Natural killer cell (primary cell): ENCODE data around the gene NOL4L. TPM values are rescaled to one million over a fixed set of nuclear protein-coding genes. Genes with fewer than 3 reads are reported as not detected.

Experiments used
- ATAC-seq, 3 donors: fragments of 150-1000 bp in 2 of 3; fragments of 200-7000 bp in 1 of 3; cut with Tn5 transposase; 1 replicate in 1 of 3; 2 replicates in 2 of 3; pipeline ENCODE4 v1.10.0; 2021; ENCODE audit warnings: mild to moderate bottlenecking in 2 of 3, moderate library complexity in 2 of 3
- DNase-seq, 2 donors: peaks; one replicate each; pipeline versions ENCODE4 v3.0.0 to v3.0.0-alpha.2; 2013 to 2021; ENCODE audit warnings: mixed read lengths in 1 of 2
- H3K27ac ChIP-seq: one replicate; pipeline ENCODE4 v1.5.1; 2013; ENCODE audit warnings: mild to moderate bottlenecking, low read length
- H3K27me3 ChIP-seq: one replicate; pipeline ENCODE4 v1.6.1; 2013; ENCODE audit warnings: low read length; ENCODE audit not compliant: control insufficient read depth, insufficient read depth
- H3K36me3 ChIP-seq: one replicate; pipeline ENCODE4 v1.6.1; 2013; ENCODE audit warnings: low read length; ENCODE audit not compliant: control insufficient read depth, insufficient read depth
- H3K4me1 ChIP-seq: one replicate; pipeline ENCODE4 v1.6.1; 2013; ENCODE audit warnings: low read length; ENCODE audit not compliant: control insufficient read depth, insufficient read depth
- H3K4me3 ChIP-seq: one replicate; pipeline ENCODE4 v1.5.1; 2013; ENCODE audit warnings: low read length
- H3K9me3 ChIP-seq: one replicate; pipeline ENCODE4 v1.6.1; 2013; ENCODE audit warnings: low read length; ENCODE audit not compliant: control insufficient read depth, insufficient read depth
- H3K27ac Mint-ChIP-seq, 2 donors: one replicate each; pipeline ENCODE4 v1.8.0; 2022; ENCODE audit warnings: mild to moderate bottlenecking in 2 of 2, mixed read lengths in 2 of 2, moderate library complexity in 1 of 2
- H3K27me3 Mint-ChIP-seq, 2 donors: one replicate each; pipeline ENCODE4 v1.8.0; 2022; ENCODE audit warnings: low read depth in 2 of 2, mixed read lengths in 2 of 2
- H3K36me3 Mint-ChIP-seq: one replicate; pipeline ENCODE4 v1.8.0; 2022; ENCODE audit warnings: mixed read lengths
- H3K4me1 Mint-ChIP-seq, 2 donors: one replicate each; pipeline ENCODE4 v1.8.0; 2022; ENCODE audit warnings: mixed read lengths in 2 of 2
- H3K4me3 Mint-ChIP-seq: one replicate; pipeline ENCODE4 v1.8.0; 2022; ENCODE audit warnings: mild to moderate bottlenecking, moderate library complexity, mixed read lengths
- H3K9me3 Mint-ChIP-seq, 2 donors: one replicate each; pipeline ENCODE4 v1.8.0; 2022; ENCODE audit warnings: mixed read lengths in 2 of 2
- WGBS: methylation state at CpG from one replicate; pipeline ENCODE4 v1.1.7; 2013; ENCODE audit warnings: missing lambda C conversion rate; ENCODE audit not compliant: insufficient coverage; 5-methylcytosine and 5-hydroxymethylcytosine counted together
- intact Hi-C: fragments of 100-400 bp; cut with micrococcal nuclease; formaldehyde crosslinking; loops from one replicate; pipeline ENCODE4 v1.14.2; 2022
- total RNA-seq, 4 donors: library from RNA; stranded (reverse); fragments of 120-200 nt in 1 of 4; gene quantifications; one replicate each; pipeline versions ENCODE4 v1.2.3 to v1.2.4, GENCODE V29; 2013 to 2022
- TF ChIP-seq, protein P1 (sequence below): fragments of 200-600 bp; IDR thresholded peaks from one replicate; pipeline ENCODE4 v1.8.0; 2022; ENCODE audit warnings: antibody characterized with exemption

NOL4L gene
- total RNA-seq, 3 donors from 2014 or later (not counting 1 experiment from before 2014, with no cell fraction given) = 101 to 136 (median 114) TPM

DNA sequence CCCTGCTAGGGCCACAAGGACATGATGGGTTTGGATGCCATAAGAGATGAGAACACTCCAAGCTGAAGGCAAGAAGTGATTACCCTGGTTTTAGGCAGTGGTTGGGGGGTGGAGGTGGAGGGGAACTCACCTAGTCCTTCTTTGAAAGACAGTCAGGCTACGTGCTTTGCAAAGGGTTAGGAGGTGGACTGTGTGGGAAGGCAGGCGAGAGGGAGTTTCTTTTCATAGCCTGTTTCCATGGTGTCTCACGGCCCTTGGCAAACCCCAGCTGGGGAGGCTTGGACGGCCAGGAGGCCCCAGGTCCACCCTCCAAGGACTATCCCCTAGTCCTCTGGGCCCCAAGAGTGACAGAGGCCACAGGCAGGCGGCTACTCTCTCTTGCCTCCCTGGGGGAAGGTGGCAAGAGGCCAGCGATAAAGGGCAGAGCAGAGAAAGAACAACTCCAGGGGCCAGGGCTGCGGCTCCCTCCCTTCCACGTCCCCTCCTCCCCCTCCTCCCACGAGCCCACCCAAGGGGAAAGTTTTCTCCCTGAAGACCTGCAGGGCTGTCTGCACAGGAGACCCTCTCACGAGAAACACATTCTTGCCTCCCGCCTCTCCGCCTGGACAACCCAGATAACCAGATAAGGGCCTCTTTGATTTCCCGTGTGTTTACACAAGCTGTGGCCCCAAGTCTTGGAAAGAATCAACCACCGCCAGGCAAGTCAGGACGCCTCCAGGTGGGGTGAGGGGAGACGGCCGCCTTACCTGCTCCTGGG, 74.4 kb downstream of the NOL4L start:
- Mint-ChIP-seq H3K4me1 (peaks cover 59 to 83% of the 10 kb centered on the region in 2 donors), H3K4me3 (peak overlapping the region; percentile 86), H3K27ac (peak overlapping the region; percentile 93), H3K27me3 (no peaks in the 10 kb centered on the region), H3K36me3 (peaks cover under 1% of the 10 kb centered on the region), H3K9me3 (no peaks in the 10 kb centered on the region)
- TF ChIP-seq, protein P1, sequence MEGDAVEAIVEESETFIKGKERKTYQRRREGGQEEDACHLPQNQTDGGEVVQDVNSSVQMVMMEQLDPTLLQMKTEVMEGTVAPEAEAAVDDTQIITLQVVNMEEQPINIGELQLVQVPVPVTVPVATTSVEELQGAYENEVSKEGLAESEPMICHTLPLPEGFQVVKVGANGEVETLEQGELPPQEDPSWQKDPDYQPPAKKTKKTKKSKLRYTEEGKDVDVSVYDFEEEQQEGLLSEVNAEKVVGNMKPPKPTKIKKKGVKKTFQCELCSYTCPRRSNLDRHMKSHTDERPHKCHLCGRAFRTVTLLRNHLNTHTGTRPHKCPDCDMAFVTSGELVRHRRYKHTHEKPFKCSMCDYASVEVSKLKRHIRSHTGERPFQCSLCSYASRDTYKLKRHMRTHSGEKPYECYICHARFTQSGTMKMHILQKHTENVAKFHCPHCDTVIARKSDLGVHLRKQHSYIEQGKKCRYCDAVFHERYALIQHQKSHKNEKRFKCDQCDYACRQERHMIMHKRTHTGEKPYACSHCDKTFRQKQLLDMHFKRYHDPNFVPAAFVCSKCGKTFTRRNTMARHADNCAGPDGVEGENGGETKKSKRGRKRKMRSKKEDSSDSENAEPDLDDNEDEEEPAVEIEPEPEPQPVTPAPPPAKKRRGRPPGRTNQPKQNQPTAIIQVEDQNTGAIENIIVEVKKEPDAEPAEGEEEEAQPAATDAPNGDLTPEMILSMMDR = no peak
- peak overlapping the region; percentile 79 for H3K27ac ChIP-seq
- intact Hi-C loops = no loop called here
- no peaks in the 10 kb centered on the region for H3K9me3 ChIP-seq
- 51% methylated on average over 17 of the region's 17 CpGs for WGBS
- peaks cover 80% of the 10 kb centered on the region for H3K4me1 ChIP-seq
- peak in 1 of 2 donors; percentile 43 for DNase-seq
- ATAC-seq = no peak
- H3K36me3 ChIP-seq = peaks cover 13% of the 10 kb centered on the region
- H3K27me3 ChIP-seq = no peaks in the 10 kb centered on the region
- H3K4me3 ChIP-seq = no peak overlapping the region

DNA sequence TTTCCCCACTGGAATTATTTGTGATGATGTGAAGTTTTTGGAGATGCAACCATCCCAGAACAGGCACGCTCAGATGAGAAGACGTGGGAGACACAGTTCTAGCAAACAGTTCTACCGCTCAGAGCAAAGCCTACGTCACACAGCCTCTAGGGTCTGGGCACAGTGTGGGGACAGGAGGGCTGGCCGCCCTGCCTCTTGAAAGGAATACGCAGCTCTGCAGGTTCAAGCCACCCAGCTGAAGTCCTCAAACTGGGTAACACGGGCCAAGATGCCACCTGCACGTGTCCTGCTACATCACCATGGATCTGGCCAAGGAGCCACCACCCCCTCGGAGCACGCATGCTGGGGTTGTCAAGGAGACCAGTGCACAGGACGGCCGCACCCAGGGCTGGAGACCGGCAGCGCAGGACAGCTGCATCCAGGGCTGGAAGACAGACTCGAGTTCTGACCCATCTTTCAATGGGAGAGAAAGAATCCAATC, 75.0 kb downstream of the NOL4L start:
- peak overlapping the region; percentile 8 for H3K4me3 ChIP-seq
- H3K9me3 ChIP-seq = no peaks in the 10 kb centered on the region
- H3K27me3 ChIP-seq = no peaks in the 10 kb centered on the region
- Mint-ChIP-seq H3K27me3 (no peaks in the 10 kb centered on the region), H3K27ac (peak overlapping the region; percentile 93), H3K4me1 (peaks cover 56 to 82% of the 10 kb centered on the region in 2 donors), H3K9me3 (no peaks in the 10 kb centered on the region), H3K36me3 (no peaks in the 10 kb centered on the region), H3K4me3 (peak overlapping the region; percentile 86)
- peaks cover 8% of the 10 kb centered on the region for H3K36me3 ChIP-seq
- H3K4me1 ChIP-seq = peaks cover 80% of the 10 kb centered on the region
- intact Hi-C loops = no loop called here
- 67% methylated on average over 15 of the region's 15 CpGs for WGBS
- DNase-seq (peak in 1 of 2 donors; percentile 47), ATAC-seq (peak in 2 of 3 donors; percentile 15 to 17)
- TF ChIP-seq, protein P1 = no peak
- peak overlapping the region; percentile 79 for H3K27ac ChIP-seq

DNA sequence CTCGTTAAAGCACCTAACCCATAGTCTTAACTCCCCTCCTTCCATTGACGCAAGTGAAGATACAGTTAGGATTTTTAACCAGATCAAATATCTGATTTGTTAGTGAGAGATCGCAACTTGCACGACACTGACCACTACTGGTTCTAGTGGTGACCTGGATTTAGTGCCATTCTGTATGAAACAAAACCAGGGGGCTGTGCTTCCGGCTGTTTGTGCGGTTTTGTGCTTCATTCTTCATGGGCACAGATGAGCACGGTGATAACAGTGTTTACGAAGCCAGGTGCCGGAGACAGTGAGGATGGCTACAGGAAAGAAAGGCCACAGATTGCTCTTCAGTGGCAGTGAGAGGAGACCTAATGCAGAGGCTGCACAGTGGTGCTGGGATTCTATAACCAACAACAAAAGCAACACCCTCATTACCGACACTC, 75.5 kb downstream of the NOL4L start:
- DNase-seq (peak; percentile 37 to 88), ATAC-seq (peak; percentile 81 to 87 (median 84))
- no peaks in the 10 kb centered on the region for H3K36me3 Mint-ChIP-seq
- intact Hi-C loops = loop anchor here (1.0 kb wide), 1 partner anchor 25 kb away; no protein-coding TSS in a partner anchor
- TF ChIP-seq, protein P1 = peak; percentile 13
- peak overlapping the region; percentile 93 for H3K27ac Mint-ChIP-seq
- H3K4me3 ChIP-seq = no peak overlapping the region
- no peaks in the 10 kb centered on the region for H3K27me3 Mint-ChIP-seq
- H3K36me3 ChIP-seq = peaks cover 5% of the 10 kb centered on the region
- no peaks in the 10 kb centered on the region for H3K9me3 ChIP-seq
- no peaks in the 10 kb centered on the region for H3K9me3 Mint-ChIP-seq
- peak overlapping the region; percentile 79 for H3K27ac ChIP-seq
- peaks cover 75% of the 10 kb centered on the region for H3K4me1 ChIP-seq
- 5% methylated on average over 8 of the region's 10 CpGs for WGBS
- peak overlapping the region; percentile 86 for H3K4me3 Mint-ChIP-seq
- H3K27me3 ChIP-seq = no peaks in the 10 kb centered on the region
- peaks cover 55 to 82% of the 10 kb centered on the region in 2 donors for H3K4me1 Mint-ChIP-seq
